Neuron (in vitro differentiated cells): ENCODE results near the gene PYURF.
A peak's percentile ranks its signal among the peaks of the same experiment; 100 is the strongest.
"Not testable (repeated sequence)": the region's sequence is repeated elsewhere in the genome, so short reads cannot be mapped to it uniquely, and the experiment has no call there.

Experiments used
- H2AFZ ChIP-seq: one replicate; pipeline ENCODE4 v1.6.1; 2013; ENCODE audit warnings: low read depth, mild to moderate bottlenecking, inconsistent platforms, low read length, moderate library complexity
- H3K27me3 ChIP-seq: one replicate; pipeline ENCODE4 v1.6.1; 2013; ENCODE audit warnings: low read length; ENCODE audit not compliant: insufficient read depth
- H3K36me3 ChIP-seq: one replicate; pipeline ENCODE4 v1.6.1; 2013; ENCODE audit warnings: low read length; ENCODE audit not compliant: insufficient read depth
- H3K4me1 ChIP-seq: one replicate; pipeline ENCODE4 v1.6.1; 2013; ENCODE audit warnings: low read length; ENCODE audit not compliant: insufficient read depth
- H3K4me3 ChIP-seq: 2 replicates; pipeline ENCODE4 v1.5.1; 2013; ENCODE audit warnings: mild to moderate bottlenecking, low read length, moderate library complexity
- H3K9me3 ChIP-seq: one replicate; pipeline ENCODE4 v1.6.1; 2013; ENCODE audit warnings: low read length

PYURF gene, protein sequence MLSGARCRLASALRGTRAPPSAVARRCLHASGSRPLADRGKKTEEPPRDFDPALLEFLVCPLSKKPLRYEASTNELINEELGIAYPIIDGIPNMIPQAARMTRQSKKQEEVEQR

DNA sequence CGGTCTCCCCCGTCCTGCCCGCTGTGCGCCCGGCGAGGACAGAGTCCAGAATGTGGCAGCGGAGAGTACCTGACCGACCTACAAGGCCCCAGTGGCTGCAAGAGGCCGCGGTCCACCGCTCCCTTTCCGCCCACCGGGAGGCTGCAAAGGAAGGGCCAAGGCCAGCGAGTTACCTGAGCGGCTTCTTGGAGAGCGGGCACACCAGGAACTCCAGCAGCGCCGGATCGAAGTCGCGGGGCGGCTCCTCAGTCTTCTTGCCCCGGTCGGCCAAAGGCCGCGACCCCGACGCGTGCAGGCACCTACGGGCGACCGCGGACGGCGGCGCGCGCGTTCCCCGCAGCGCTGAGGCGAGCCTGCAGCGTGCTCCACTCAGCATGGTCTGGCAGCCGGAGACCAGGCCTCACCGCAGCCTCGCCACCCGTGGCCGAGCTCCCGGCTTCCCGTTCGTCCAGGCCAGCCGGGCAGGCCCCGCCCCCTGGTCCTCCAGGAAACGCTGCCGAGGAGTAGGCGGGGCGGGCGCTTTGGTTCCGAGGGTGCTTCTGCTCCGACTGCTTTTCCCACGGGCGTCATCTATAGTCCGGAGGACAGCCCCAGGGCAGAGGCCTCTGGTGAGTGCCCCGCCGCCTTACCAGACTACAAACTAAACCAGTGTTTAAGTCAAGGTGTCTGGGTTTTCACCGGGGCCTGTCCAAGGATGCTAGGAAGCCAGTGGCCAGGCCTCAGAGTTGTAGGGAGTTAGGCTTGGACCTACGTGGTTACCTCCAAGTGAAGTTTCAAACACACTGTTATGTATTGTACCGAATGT lies at the start of gene PYURF:
PYURF (minus strand) TSS at position 452 of the 805 bp plus-strand sequence; CDS start at position 376, 76 bp downstream.
- peaks cover 19% of the 10 kb centered on the region for H3K4me1 ChIP-seq
- peak within 1 kb of the TSS; percentile 98 for H3K4me3 ChIP-seq
- peaks cover 19% of the 10 kb centered on the region for H3K36me3 ChIP-seq
- H3K9me3 ChIP-seq = no peaks in the 10 kb centered on the region
- no peaks in the 10 kb centered on the region for H3K27me3 ChIP-seq
- peak within 1 kb of the TSS; percentile 92 for H2AFZ ChIP-seq

DNA sequence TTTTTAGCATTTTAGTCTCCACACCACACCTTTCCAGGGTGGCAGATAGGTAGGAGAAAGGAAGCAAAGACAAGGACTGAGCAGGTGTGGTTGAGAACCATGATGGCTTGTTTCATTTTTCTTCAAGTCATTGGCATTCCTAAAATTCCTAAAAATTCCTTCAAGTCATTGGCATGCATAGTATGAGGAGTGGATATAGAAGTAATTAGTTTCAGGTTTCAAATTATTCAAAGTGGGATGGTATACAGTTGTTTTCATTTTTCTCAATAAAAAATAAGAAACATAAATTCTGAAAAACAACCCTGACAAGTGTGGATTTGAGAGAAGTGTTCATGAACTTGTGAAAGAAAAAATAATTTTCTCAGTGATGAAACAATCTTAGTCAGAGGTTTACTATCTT lies 46.4 kb upstream of the PYURF start:
- no peak overlapping the region for H3K4me3 ChIP-seq
- H3K9me3 ChIP-seq = no peaks in the 10 kb centered on the region
- no peaks in the 10 kb centered on the region for H3K36me3 ChIP-seq
- no peaks in the 10 kb centered on the region for H3K27me3 ChIP-seq
- peaks cover under 1% of the 10 kb centered on the region for H3K4me1 ChIP-seq
- no peak overlapping the region for H2AFZ ChIP-seq

DNA sequence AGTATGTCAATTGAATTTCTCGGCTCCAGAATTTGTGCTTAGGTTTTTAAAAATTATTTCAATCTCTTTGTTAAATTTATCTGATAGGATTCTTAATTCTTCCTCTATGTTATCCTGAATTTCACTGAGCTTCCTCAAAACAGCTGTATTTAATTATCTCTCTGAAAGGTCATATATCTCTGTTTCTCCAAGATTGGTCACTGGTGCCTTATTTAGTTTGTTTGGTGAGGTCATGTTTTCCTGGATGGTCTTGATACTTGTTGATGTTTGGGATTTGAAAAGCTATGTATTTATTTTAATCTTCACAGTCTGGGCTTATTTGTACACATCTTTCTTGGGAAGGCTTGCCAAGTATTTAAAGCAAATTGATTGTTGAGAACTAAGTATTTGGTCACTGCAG lies 44.0 kb upstream of the PYURF start:
- Histone ChIP-seq H3K4me3 (no peak overlapping the region), H2AFZ (no peak overlapping the region), H3K27me3 (no peaks in the 10 kb centered on the region), H3K9me3 (no peaks in the 10 kb centered on the region), H3K4me1 (no peaks in the 10 kb centered on the region), H3K36me3 (no peaks in the 10 kb centered on the region)

DNA sequence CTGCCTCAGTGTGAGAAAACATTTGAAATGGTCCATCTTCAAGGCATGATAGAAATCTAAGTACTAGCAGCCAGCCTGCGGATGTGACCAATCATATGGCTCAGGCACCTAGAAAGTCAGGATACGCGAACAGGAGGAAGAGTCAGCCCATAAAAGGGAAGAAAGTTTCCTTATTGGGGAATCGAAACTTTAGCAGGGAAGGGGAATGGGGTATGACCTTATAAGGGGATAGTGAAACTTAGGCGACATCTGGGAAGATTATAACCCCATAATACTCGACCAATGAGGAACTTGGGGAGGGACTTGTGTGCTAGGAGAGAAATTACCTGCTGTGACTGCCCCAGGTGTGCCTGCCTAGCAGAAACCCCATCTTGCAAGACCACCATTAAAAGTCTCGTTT lies 26.2 kb upstream of the PYURF start:
- H3K4me3 ChIP-seq = no peak overlapping the region
- no peak overlapping the region for H2AFZ ChIP-seq

DNA sequence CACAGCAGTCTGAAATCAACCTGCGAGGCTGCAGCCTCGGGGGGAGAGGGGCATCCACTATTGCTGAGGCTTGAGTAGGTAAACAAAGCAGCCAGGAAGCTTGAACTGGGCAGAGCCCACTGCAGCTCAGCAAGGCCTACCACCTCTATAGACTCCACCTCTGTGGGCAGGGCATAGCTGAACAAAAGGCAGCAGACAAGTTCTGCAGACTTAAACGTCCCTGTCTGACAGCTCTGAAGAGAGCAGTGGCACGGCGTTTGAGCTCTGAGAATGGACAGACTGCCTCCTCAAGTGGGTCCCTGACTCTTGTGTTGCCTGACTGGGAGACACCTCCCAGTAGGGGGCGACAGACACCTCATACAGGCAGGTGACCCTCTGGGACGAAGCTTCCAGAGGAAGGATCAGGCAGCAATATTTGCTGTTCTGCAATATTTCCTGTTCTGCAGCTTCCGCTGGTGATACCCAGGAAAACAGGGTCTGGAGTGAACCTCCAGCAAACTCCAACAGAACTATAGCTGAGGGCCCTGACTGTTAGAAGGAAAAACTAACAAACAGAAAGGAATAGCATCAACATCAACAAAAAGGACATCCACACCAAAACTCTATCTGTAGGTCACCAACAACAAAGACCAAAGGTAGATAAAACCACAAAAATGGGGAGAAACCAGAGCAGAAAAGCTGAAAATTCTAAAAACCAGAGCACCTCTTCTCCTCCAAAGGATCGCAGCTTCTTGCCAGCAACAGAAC lies 15.9 kb upstream of the PYURF start:
- not testable (repeated sequence) for H3K4me1 ChIP-seq, H3K27me3 ChIP-seq, H3K9me3 ChIP-seq, H3K36me3 ChIP-seq, H2AFZ ChIP-seq, H3K4me3 ChIP-seq

More for the DNA sequence above, 26.2 kb upstream of the PYURF start:
- Histone ChIP-seq H3K9me3 (no peaks in the 10 kb centered on the region), H3K36me3 (no peaks in the 10 kb centered on the region), H3K27me3 (no peaks in the 10 kb centered on the region), H3K4me1 (no peaks in the 10 kb centered on the region)

DNA sequence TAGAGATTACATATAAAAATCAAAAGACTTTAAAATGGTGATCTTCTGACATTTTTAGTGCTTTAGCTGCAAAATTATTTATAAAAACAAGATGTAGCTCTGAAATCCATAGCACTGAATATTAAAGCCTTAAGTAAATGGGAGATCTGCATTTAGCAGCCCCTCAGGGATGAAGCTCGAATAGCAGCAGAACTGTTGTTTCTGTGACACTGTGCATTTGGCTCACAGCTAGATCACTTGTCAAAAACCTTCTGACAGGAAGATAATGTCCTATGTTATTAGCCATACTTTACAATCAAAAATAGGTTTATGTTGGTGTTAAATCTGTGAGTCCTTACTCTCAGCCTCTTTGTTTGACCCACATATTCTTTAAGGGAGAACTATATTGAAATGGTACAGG lies 14.1 kb upstream of the PYURF start:
- H3K4me3 ChIP-seq = no peak overlapping the region

DNA sequence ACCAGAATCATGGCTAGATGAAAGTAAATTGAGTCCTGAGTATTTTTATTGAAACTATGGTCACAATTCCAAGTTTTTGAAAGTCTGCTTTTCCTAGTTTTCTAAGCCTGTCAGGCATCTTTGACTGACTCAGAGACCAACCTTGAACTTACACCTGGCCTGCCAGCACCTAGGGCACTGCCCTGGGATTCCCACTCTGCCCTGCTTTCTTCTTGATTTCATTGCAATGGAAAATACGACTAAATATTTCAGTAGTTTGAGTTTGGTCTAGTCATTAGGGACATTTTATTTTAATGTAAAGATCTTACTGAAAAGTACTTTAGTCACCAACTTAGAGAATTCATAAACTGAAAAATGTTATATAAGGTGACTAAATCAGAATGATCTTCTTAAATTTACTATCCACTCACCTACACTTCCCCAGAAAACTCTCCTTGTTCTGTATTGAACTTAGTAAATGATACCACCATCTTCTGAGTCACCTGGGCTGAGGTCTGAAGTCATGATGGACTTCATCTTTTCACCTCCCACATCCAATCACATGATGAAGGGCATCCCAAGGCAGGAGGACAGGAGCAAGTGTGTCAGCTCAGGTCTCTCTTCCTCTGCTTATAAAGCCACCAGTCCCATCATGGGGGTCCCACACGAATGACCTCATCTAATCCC lies 11.6 kb upstream of the PYURF start:
- Histone ChIP-seq H3K9me3 (no peaks in the 10 kb centered on the region), H3K27me3 (peaks cover 3% of the 10 kb centered on the region), H3K4me1 (no peaks in the 10 kb centered on the region), H3K36me3 (no peaks in the 10 kb centered on the region), H2AFZ (no peak overlapping the region), H3K4me3 (no peak overlapping the region)

More for the DNA sequence above, 14.1 kb upstream of the PYURF start:
- Histone ChIP-seq H3K27me3 (peaks cover 3% of the 10 kb centered on the region), H3K4me1 (no peaks in the 10 kb centered on the region), H2AFZ (no peak overlapping the region), H3K36me3 (no peaks in the 10 kb centered on the region), H3K9me3 (no peaks in the 10 kb centered on the region)

DNA sequence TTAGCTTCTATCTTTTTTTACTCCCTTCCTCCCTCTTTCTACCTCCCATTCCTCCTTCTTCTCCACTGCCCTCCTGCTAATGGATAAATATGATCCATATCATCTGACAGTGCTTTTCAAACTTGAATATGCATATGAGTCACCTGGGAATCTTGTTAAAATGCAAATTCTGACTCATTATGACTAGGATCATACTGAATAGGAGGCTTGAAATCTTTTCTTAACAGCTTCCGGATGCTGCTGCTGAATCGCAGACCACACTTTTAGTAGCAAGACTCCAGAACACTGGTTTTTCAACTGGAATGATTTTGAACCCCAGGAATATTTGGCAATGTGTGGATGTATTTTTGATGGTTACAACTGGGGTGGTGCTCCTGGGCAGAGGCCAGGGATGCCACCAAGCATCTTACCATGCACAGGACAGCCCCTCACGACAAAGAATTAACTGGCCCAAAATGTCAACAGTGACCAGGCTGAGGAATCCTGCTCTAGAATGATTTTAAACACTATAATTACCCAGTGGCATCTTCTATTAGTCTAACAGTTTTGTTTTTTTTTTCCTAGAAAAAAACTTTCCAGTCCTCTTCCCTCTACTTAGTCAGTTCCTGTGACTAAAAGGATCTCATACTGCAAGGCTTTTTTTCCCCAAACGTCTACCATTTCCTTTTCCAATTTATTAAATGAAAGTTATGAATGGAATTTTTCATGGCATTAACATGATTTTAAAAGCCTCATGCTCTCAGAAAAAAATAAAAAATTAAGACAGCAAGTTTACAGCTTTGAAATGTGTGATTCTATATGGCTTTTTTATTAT lies 10.6 kb upstream of the PYURF start:
- H3K4me1 ChIP-seq = no peaks in the 10 kb centered on the region
- no peaks in the 10 kb centered on the region for H3K9me3 ChIP-seq
- H3K4me3 ChIP-seq = no peak overlapping the region
- peaks cover 3% of the 10 kb centered on the region for H3K27me3 ChIP-seq
- no peaks in the 10 kb centered on the region for H3K36me3 ChIP-seq
- H2AFZ ChIP-seq = no peak overlapping the region

DNA sequence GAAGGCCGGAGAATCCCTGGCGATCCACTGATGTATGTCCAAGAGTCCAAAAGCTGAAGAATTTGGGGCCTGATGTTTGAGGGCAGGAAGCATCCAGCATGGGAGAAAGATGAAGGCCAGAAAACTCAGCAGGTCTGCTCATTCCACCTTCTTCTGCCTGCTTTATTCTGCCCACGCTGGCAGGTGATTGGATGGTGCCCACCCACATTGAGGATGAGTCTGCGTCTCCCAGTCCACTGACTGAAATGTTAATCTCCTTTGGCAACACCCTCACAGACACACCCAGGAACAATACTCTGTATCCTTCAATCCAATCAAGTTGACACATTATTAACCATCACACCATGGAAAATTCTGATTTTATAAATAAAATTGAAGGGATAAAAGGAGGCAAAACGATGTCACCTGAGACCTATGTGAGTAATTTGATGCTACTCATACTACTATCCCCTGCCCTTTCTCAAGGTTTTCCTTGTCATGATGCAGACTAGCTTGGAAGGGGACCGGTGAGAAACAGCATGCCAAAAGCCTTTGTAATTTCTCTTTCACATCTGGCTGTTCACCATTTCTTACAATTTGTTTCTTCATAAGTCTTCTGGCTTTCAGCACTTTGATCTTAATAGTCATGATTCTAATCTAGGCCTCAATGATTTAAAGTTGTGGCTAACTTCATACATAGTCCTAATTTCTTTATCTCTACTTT lies 9.7 kb upstream of the PYURF start:
- no peaks in the 10 kb centered on the region for H3K9me3 ChIP-seq
- H3K4me3 ChIP-seq = no peak overlapping the region
- H3K4me1 ChIP-seq = no peaks in the 10 kb centered on the region
- H3K27me3 ChIP-seq = peaks cover 3% of the 10 kb centered on the region
- no peaks in the 10 kb centered on the region for H3K36me3 ChIP-seq
- no peak overlapping the region for H2AFZ ChIP-seq

DNA sequence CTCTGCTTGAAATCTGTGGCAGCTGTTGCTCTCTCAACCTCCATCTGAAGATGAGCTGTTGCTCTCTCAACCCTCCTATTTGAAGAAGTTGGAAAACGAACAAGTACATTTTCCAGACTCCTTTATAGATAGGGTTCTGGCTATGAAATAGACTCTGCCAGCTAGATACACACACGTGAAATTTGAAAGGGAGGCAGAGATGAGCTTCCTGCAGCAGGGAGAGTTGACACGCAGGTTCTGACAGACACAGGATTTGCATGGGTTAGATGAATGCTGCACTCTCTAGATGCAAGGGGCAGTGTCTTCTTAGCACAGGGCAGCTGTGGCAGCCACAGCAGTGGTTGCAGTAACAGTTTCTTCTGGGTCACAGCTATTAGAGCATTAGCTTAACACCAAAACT lies 8.0 kb upstream of the PYURF start:
- no peaks in the 10 kb centered on the region for H3K36me3 ChIP-seq
- no peaks in the 10 kb centered on the region for H3K4me1 ChIP-seq
- H3K27me3 ChIP-seq = peaks cover 3% of the 10 kb centered on the region
- H3K4me3 ChIP-seq = no peak overlapping the region
- no peaks in the 10 kb centered on the region for H3K9me3 ChIP-seq
- H2AFZ ChIP-seq = no peak overlapping the region

DNA sequence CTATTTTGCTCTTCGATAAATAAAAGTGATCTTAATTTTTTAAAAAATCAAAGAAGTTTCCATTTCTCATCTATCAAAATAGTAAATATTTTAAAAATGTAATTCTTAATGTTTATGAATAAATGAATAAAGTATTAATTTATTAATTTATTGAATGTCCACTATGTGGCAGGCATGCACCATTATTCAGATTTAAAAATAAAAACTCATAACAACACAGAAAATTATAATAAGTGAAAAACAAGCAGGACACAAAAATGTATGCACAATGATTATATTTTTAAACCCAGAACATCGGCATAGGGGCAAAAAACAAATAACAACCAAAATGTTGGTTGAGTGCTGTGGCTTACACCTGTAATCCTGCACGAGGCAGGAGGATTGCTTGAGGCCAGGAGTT lies 5.3 kb upstream of the PYURF start:
- H3K27me3 ChIP-seq = peaks cover under 1% of the 10 kb centered on the region
- no peaks in the 10 kb centered on the region for H3K36me3 ChIP-seq
- no peaks in the 10 kb centered on the region for H3K9me3 ChIP-seq
- H3K4me1 ChIP-seq = peaks cover 9% of the 10 kb centered on the region
- H2AFZ ChIP-seq = no peak overlapping the region
- no peak overlapping the region for H3K4me3 ChIP-seq

DNA sequence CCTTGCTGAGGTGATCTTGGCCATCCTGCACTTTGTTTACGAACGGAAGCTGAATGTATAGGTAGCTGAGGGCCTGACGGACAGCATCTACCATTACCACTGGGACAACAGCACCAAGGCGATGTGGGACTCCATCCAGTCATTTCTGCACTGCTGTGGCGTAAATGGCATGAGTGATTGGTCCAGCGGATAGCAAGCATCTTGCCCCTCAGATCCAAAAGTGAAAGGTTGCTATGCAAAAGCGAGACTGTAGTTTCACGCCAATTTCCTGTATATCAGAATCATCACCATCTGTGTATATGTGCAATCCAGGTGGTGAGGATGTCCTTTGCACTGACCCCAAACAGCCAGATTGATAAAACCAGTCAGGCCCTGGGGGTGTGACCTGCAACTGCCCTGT lies 4.2 kb upstream of the PYURF start:
- no peaks in the 10 kb centered on the region for H3K36me3 ChIP-seq
- H3K9me3 ChIP-seq = no peaks in the 10 kb centered on the region
- no peak overlapping the region for H2AFZ ChIP-seq
- peaks cover 10% of the 10 kb centered on the region for H3K4me1 ChIP-seq
- H3K4me3 ChIP-seq = no peak overlapping the region
- no peaks in the 10 kb centered on the region for H3K27me3 ChIP-seq
